ENCODE measurements around the gene TMEM41B. TPM values are rescaled to one million over a fixed set of nuclear protein-coding genes. Genes with fewer than 3 reads are reported as not detected.

Gene TMEM41B
- total RNA-seq, 1 donor from 2014 or later: 57.4 TPM

DNA sequence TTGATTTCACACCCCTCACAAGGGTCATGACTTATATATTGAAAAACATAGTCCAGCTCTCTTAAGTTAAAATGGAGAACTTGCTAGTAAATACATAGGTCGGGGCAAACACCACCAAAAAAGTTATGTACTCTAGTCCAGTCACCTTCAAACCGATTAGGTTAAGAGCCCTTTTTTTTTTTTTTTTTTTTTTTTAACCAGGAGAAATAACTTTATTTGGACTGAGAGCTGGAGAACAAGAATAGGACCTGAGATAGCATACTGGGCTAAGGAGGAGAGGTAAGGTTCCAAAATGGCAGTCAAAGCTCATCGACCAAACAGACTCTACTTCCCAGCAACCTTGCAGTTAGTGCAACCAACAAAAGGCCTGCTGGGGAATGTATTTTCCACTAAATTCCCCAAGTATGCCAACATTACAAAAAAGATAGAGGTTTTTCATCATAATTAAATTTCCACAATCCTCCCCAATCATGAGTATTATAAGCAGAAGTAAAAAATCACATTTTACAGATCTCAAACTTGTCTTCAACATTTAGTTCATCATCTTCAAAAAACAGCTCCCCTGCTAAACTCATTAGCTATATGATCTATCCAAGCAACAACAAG, 3.8 kb downstream of the TMEM41B start:
- DNase-seq (ENCODE audit: low read depth): no peak
- H3K4me3 ChIP-seq (ENCODE audit: low read depth, low read length): no peak overlapping the region
- no peaks in the 10 kb centered on the region for H3K27me3 ChIP-seq (ENCODE audit: control insufficient read depth, insufficient read depth, low read length)
- H3K36me3 ChIP-seq (ENCODE audit: control insufficient read depth, insufficient read depth, low read length): no peaks in the 10 kb centered on the region
- TF ChIP-seq, protein P1, sequence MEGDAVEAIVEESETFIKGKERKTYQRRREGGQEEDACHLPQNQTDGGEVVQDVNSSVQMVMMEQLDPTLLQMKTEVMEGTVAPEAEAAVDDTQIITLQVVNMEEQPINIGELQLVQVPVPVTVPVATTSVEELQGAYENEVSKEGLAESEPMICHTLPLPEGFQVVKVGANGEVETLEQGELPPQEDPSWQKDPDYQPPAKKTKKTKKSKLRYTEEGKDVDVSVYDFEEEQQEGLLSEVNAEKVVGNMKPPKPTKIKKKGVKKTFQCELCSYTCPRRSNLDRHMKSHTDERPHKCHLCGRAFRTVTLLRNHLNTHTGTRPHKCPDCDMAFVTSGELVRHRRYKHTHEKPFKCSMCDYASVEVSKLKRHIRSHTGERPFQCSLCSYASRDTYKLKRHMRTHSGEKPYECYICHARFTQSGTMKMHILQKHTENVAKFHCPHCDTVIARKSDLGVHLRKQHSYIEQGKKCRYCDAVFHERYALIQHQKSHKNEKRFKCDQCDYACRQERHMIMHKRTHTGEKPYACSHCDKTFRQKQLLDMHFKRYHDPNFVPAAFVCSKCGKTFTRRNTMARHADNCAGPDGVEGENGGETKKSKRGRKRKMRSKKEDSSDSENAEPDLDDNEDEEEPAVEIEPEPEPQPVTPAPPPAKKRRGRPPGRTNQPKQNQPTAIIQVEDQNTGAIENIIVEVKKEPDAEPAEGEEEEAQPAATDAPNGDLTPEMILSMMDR (IDR thresholded peaks at IDR 0.05; ENCODE audit: insufficient read depth, low read length, poor library complexity, severe bottlenecking): no peak

DNA sequence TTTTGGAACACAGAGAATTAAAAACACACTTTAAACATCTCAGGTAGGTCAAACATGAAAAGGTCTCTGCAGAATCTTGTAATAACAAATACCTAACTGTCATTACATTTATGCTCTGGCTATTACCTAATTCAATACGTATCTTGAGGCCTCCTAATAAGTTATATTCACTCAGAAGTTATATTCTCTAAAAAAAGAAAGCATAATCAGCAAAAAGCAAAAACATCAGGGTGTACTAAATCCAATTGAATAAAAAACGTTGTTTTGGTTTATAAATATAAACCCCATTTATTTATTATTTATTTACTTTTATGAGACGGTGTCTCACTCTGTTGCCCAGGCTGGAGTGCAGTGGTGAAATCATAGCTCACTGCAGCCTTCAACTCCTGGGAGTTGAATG, 10.2 kb downstream of the TMEM41B start:
- Histone ChIP-seq H3K27me3 (ENCODE audit: control insufficient read depth, insufficient read depth, low read length) (no peaks in the 10 kb centered on the region), H3K36me3 (ENCODE audit: control insufficient read depth, insufficient read depth, low read length) (no peaks in the 10 kb centered on the region), H3K4me3 (ENCODE audit: low read depth, low read length) (no peak overlapping the region)
- DNase-seq (ENCODE audit: low read depth): no peak
- TF ChIP-seq, protein P1 (IDR thresholded peaks at IDR 0.05; ENCODE audit: insufficient read depth, low read length, poor library complexity, severe bottlenecking): no peak

GRCh38 chr11:9302448-9302847, 11.9 kb downstream of the TMEM41B start:
- Histone ChIP-seq H3K27me3 (ENCODE audit: control insufficient read depth, insufficient read depth, low read length) (no peaks in the 10 kb centered on the region), H3K4me3 (ENCODE audit: low read depth, low read length) (no peak overlapping the region), H3K36me3 (ENCODE audit: control insufficient read depth, insufficient read depth, low read length) (no peaks in the 10 kb centered on the region)
- TF ChIP-seq, protein P1 (IDR thresholded peaks at IDR 0.05; ENCODE audit: insufficient read depth, low read length, poor library complexity, severe bottlenecking): no peak
- DNase-seq (ENCODE audit: low read depth): no peak

DNA sequence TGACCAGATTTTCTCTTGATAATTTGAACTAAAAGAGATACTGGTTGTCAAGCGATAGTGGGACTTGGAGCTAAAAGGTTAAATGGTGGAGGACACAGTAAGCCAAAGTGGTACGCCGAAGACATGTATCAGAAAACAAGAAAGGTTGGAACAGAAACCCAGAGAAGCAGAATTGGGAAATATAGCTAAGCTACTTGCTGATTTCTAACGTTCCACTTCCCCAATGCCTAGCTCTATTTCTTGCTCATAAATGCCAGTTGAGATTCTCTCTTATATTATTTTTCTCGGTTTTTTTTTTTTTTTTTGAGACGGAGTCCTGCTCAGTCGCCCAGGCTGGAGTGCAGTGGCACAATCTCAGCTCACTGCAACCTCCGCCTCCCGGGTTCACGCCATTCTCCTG, 12.7 kb downstream of the TMEM41B start:
- TF ChIP-seq, protein P1 (IDR thresholded peaks at IDR 0.05; ENCODE audit: insufficient read depth, low read length, poor library complexity, severe bottlenecking): no peak
- no peak for DNase-seq (ENCODE audit: low read depth)
- H3K27me3 ChIP-seq (ENCODE audit: control insufficient read depth, insufficient read depth, low read length): no peaks in the 10 kb centered on the region
- H3K36me3 ChIP-seq (ENCODE audit: control insufficient read depth, insufficient read depth, low read length): no peaks in the 10 kb centered on the region
- H3K4me3 ChIP-seq (ENCODE audit: low read depth, low read length): no peak overlapping the region

GRCh38 chr11:9293646-9294045, 20.7 kb downstream of the TMEM41B start:
- TF ChIP-seq, protein P1 (IDR thresholded peaks at IDR 0.05; ENCODE audit: insufficient read depth, low read length, poor library complexity, severe bottlenecking): no peak
- no peak for DNase-seq (ENCODE audit: low read depth)
- Histone ChIP-seq H3K36me3 (ENCODE audit: control insufficient read depth, insufficient read depth, low read length) (no peaks in the 10 kb centered on the region), H3K27me3 (ENCODE audit: control insufficient read depth, insufficient read depth, low read length) (no peaks in the 10 kb centered on the region), H3K4me3 (ENCODE audit: low read depth, low read length) (no peak overlapping the region)
